ENCODE results near the gene GPD1L. TPM values are rescaled to one million over a fixed set of nuclear protein-coding genes. Genes with fewer than 3 reads are reported as not detected.

The GPD1L gene
- total and polyA plus RNA-seq, 2 of the 13 experiments (the other 11 are each of a cell fraction or from before 2014, with no cell fraction given) = 4.9 to 13.7 TPM

DNA sequence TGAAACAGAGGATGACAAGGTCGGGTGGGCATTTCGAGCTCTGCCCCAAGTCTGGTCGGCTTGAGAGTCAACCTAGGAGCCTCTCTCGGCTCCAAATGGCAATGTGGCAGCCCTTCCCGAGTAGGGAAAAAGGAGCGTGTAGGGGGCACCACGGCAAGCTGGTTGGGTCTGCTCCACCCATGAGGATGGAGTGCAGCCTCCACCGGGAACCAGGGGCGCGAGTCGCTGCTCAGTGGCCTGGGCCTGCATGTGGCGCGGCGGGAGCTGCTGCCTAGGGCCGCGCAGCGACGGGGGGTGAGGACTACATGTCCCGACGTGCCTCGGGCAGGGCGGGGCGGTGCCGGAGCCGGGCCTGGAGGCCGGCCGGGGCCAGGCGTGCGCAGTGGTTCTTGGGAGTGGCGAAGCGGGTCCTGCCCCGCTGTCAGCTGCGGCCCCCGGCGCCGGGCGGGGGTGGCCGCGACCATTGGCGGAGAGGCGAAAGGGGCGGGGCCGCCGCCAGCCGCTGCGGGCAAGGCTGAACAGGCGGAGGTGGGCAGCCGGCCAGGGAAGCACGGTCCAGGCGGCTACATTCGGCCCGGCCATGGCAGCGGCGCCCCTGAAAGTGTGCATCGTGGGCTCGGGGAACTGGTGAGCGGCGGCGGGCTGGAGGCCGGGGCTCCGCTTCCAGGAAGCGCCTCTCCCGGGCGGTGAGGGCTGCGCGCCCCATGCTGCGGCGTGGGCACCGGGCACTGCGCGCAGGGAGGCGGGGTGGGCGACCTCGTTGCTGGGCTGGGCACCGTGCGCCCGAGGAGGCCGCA, at the start of gene GPD1L (continued):
- TF ChIP-seq, protein P1, sequence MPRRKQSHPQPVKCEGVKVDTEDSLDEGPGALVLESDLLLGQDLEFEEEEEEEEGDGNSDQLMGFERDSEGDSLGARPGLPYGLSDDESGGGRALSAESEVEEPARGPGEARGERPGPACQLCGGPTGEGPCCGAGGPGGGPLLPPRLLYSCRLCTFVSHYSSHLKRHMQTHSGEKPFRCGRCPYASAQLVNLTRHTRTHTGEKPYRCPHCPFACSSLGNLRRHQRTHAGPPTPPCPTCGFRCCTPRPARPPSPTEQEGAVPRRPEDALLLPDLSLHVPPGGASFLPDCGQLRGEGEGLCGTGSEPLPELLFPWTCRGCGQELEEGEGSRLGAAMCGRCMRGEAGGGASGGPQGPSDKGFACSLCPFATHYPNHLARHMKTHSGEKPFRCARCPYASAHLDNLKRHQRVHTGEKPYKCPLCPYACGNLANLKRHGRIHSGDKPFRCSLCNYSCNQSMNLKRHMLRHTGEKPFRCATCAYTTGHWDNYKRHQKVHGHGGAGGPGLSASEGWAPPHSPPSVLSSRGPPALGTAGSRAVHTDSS (CRISPR knock-in tag; conservative IDR thresholded peaks at IDR 0.05) = no peak
- TF ChIP-seq, protein P2, sequence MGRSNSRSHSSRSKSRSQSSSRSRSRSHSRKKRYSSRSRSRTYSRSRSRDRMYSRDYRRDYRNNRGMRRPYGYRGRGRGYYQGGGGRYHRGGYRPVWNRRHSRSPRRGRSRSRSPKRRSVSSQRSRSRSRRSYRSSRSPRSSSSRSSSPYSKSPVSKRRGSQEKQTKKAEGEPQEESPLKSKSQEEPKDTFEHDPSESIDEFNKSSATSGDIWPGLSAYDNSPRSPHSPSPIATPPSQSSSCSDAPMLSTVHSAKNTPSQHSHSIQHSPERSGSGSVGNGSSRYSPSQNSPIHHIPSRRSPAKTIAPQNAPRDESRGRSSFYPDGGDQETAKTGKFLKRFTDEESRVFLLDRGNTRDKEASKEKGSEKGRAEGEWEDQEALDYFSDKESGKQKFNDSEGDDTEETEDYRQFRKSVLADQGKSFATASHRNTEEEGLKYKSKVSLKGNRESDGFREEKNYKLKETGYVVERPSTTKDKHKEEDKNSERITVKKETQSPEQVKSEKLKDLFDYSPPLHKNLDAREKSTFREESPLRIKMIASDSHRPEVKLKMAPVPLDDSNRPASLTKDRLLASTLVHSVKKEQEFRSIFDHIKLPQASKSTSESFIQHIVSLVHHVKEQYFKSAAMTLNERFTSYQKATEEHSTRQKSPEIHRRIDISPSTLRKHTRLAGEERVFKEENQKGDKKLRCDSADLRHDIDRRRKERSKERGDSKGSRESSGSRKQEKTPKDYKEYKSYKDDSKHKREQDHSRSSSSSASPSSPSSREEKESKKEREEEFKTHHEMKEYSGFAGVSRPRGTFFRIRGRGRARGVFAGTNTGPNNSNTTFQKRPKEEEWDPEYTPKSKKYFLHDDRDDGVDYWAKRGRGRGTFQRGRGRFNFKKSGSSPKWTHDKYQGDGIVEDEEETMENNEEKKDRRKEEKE (IDR thresholded peaks at IDR 0.05) = no peak
- TF ChIP-seq ARNT (IDR thresholded peaks at IDR 0.05) (no peak), RBFOX2 (IDR thresholded peaks at IDR 0.05; ENCODE audit: low read depth, low read length) (peak; percentile 69), GABPB1 (CRISPR knock-in tag; IDR thresholded peaks at IDR 0.05) (peak; percentile 85), POLR2AphosphoS5 (IDR thresholded peaks at IDR 0.05; ENCODE audit: low read depth, low read length) (no peak), ZNF674 (CRISPR knock-in tag; IDR thresholded peaks at IDR 0.05; ENCODE audit: low read depth) (no peak), KDM5B (CRISPR knock-in tag; IDR thresholded peaks at IDR 0.05; ENCODE audit: borderline replicate concordance) (peak; percentile 62; the same call in 1 of the 2 replicates), TERF1 (CRISPR knock-in tag; IDR thresholded peaks at IDR 0.05) (no peak), ATM (IDR thresholded peaks at IDR 0.05; ENCODE audit: borderline replicate concordance) (no peak), HIC2 (CRISPR knock-in tag; IDR thresholded peaks at IDR 0.05; ENCODE audit: low read depth) (no peak; the same call in 1 of the 2 replicates), ZNF597 (CRISPR knock-in tag; IDR thresholded peaks at IDR 0.05) (no peak), YEATS2 (CRISPR knock-in tag; IDR thresholded peaks at IDR 0.05; ENCODE audit: borderline replicate concordance) (peak; percentile 43; the same call in 1 of the 2 replicates), DMTF1 (CRISPR knock-in tag; IDR thresholded peaks at IDR 0.05) (no peak)
- TF ChIP-seq, protein P3, sequence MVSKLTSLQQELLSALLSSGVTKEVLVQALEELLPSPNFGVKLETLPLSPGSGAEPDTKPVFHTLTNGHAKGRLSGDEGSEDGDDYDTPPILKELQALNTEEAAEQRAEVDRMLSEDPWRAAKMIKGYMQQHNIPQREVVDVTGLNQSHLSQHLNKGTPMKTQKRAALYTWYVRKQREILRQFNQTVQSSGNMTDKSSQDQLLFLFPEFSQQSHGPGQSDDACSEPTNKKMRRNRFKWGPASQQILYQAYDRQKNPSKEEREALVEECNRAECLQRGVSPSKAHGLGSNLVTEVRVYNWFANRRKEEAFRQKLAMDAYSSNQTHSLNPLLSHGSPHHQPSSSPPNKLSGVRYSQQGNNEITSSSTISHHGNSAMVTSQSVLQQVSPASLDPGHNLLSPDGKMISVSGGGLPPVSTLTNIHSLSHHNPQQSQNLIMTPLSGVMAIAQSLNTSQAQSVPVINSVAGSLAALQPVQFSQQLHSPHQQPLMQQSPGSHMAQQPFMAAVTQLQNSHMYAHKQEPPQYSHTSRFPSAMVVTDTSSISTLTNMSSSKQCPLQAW (CRISPR knock-in tag; IDR thresholded peaks at IDR 0.05) = peak; percentile 52; the same call in 1 of the 2 replicates
